H9 (cell line): ENCODE results near the gene BABAM1. TPM values are rescaled to one million over a fixed set of nuclear protein-coding genes. Genes with fewer than 3 reads are reported as not detected.
A peak's percentile ranks its signal among the peaks of the same experiment; 100 is the strongest.

Source experiments
- DNase-seq: peaks from one replicate; pipeline ENCODE4 v3.0.0-alpha.2; 2017
- H2AFZ ChIP-seq: one replicate; pipeline ENCODE4 v1.6.1; 2013; ENCODE audit warnings: mild to moderate bottlenecking, low read length, control low read depth, moderate library complexity
- H2AK5ac ChIP-seq: 2 replicates; pipeline ENCODE4 v1.6.1; 2013; ENCODE audit warnings: low read length, control low read depth, mixed read lengths; ENCODE audit not compliant: insufficient read length
- H2BK120ac ChIP-seq: one replicate; pipeline ENCODE4 v1.6.1; 2013; ENCODE audit warnings: low read depth, mild to moderate bottlenecking, low read length, control low read depth, inconsistent platforms; ENCODE audit not compliant: poor library complexity, severe bottlenecking
- H2BK12ac ChIP-seq: 2 replicates; pipeline ENCODE4 v1.6.1; 2013; ENCODE audit warnings: low read length, control low read depth, mixed read lengths, low read depth; ENCODE audit not compliant: insufficient read length
- H2BK15ac ChIP-seq: 2 replicates; pipeline ENCODE4 v1.6.1; 2013; ENCODE audit warnings: low read depth, low read length, control low read depth
- H2BK20ac ChIP-seq: one replicate; pipeline ENCODE4 v1.6.1; 2013; ENCODE audit warnings: low read depth, mild to moderate bottlenecking, low read length, control low read depth, inconsistent platforms; ENCODE audit not compliant: poor library complexity, severe bottlenecking
- H2BK5ac ChIP-seq: 2 replicates; pipeline ENCODE4 v1.6.1; 2013; ENCODE audit warnings: low read length, control low read depth, mixed read lengths; ENCODE audit not compliant: insufficient read length
- H3K14ac ChIP-seq: 2 replicates; pipeline ENCODE4 v1.6.1; 2013; ENCODE audit warnings: low read length, control low read depth; ENCODE audit not compliant: insufficient read depth
- H3K18ac ChIP-seq: 2 replicates; pipeline ENCODE4 v1.6.1; 2013; ENCODE audit warnings: low read depth, mild to moderate bottlenecking, mixed read lengths, low read length, control low read depth; ENCODE audit not compliant: insufficient read length
- H3K23ac ChIP-seq: 2 replicates; pipeline ENCODE4 v1.6.1; 2013; ENCODE audit warnings: low read length, control low read depth, mixed read lengths, low read depth; ENCODE audit not compliant: insufficient read length
- H3K23me2 ChIP-seq: 2 replicates; pipeline ENCODE4 v1.6.1; 2013; ENCODE audit warnings: low read depth, mild to moderate bottlenecking, mixed read lengths, low read length, control low read depth; ENCODE audit not compliant: insufficient read length, poor library complexity, severe bottlenecking
- H3K27ac ChIP-seq: 2 replicates; pipeline ENCODE4 v1.5.1; 2013; ENCODE audit warnings: low read length, control low read depth, mixed read lengths, low read depth; ENCODE audit not compliant: insufficient read length
- H3K27me3 ChIP-seq: 2 replicates; pipeline ENCODE4 v1.6.1; 2013; ENCODE audit warnings: low read length, control low read depth, inconsistent platforms; ENCODE audit not compliant: insufficient read depth
- H3K4ac ChIP-seq: 2 replicates; pipeline ENCODE4 v1.6.1; 2013; ENCODE audit warnings: low read depth, mild to moderate bottlenecking, control low read depth, inconsistent platforms, low read length, moderate library complexity
- H3K4me1 ChIP-seq: 2 replicates; pipeline ENCODE4 v1.6.1; 2013; ENCODE audit warnings: low read length, control low read depth, inconsistent platforms; ENCODE audit not compliant: insufficient read depth
- H3K4me2 ChIP-seq: 2 replicates; pipeline ENCODE4 v1.6.1; 2013; ENCODE audit warnings: low read length, control low read depth, mixed read lengths; ENCODE audit not compliant: insufficient read length, insufficient read depth
- H3K56ac ChIP-seq: 2 replicates; pipeline ENCODE4 v1.6.1; 2013; ENCODE audit warnings: low read depth, mild to moderate bottlenecking, mixed read lengths, low read length, control low read depth; ENCODE audit not compliant: insufficient read length
- H3K79me1 ChIP-seq: 2 replicates; pipeline ENCODE4 v1.6.1; 2013; ENCODE audit warnings: low read depth, mild to moderate bottlenecking, moderate library complexity, low read length, control low read depth, inconsistent platforms; ENCODE audit not compliant: insufficient read depth, poor library complexity, severe bottlenecking
- H3K79me2 ChIP-seq: 2 replicates; pipeline ENCODE4 v1.6.1; 2013; ENCODE audit warnings: low read length, control low read depth, inconsistent platforms; ENCODE audit not compliant: insufficient read depth
- H3K9ac ChIP-seq: 2 replicates; pipeline ENCODE4 v1.6.1; 2013; ENCODE audit warnings: low read length, control low read depth, mixed read lengths; ENCODE audit not compliant: insufficient read length; ENCODE audit errors: extremely low read depth
- H3K9me3 ChIP-seq: one replicate; pipeline ENCODE4 v1.6.1; 2013; ENCODE audit warnings: low read depth, low read length, inconsistent platforms; ENCODE audit not compliant: control insufficient read depth
- H3T11ph ChIP-seq: one replicate; pipeline ENCODE4 v1.6.1; 2013; ENCODE audit warnings: mild to moderate bottlenecking, low read length, control low read depth, inconsistent platforms
- H4K20me1 ChIP-seq: one replicate; pipeline ENCODE4 v1.6.1; 2013; ENCODE audit not compliant: control insufficient read depth, insufficient read length, insufficient read depth
- H4K5ac ChIP-seq: 2 replicates; pipeline ENCODE4 v1.6.1; 2013; ENCODE audit warnings: low read depth, mild to moderate bottlenecking, mixed read lengths, low read length, control low read depth; ENCODE audit not compliant: insufficient read length
- H4K8ac ChIP-seq: replicated peaks from 2 replicates; pipeline ENCODE4 v1.6.1; 2013; ENCODE audit warnings: low read length, control low read depth, mixed read lengths, low read depth; ENCODE audit not compliant: insufficient read length
- H4K91ac ChIP-seq: 2 replicates; pipeline ENCODE4 v1.6.1; 2013; ENCODE audit warnings: low read depth, mild to moderate bottlenecking, moderate library complexity, mixed read lengths, low read length, control low read depth; ENCODE audit not compliant: insufficient read length
- H3K27ac Mint-ChIP-seq, 3 experiments: 2 replicates in 2 of 3; 3 replicates in 1 of 3; pipeline ENCODE4 v1.8.0; 2020 to 2021; ENCODE audit warnings: mixed read lengths in 3 of 3, mild to moderate bottlenecking in 1 of 3, moderate library complexity in 1 of 3
- H3K27me3 Mint-ChIP-seq: 2 replicates; pipeline ENCODE4 v1.8.0; 2021; ENCODE audit warnings: low read depth, mild to moderate bottlenecking, moderate library complexity, mixed read lengths
- H3K36me3 Mint-ChIP-seq, 3 experiments: 2 replicates in 2 of 3; 3 replicates in 1 of 3; pipeline ENCODE4 v1.8.0; 2020 to 2021; ENCODE audit warnings: low read depth in 3 of 3, mixed read lengths in 3 of 3; ENCODE audit not compliant: insufficient read depth in 1 of 3
- H3K4me1 Mint-ChIP-seq, 2 experiments: 2 replicates each; pipeline ENCODE4 v1.8.0; 2020; ENCODE audit warnings: mixed read lengths in 2 of 2
- H3K4me3 Mint-ChIP-seq, 2 experiments: 2 replicates in 1 of 2; 3 replicates in 1 of 2; pipeline ENCODE4 v1.8.0; 2020 to 2021; ENCODE audit warnings: mild to moderate bottlenecking in 2 of 2, mixed read lengths in 2 of 2, moderate library complexity in 1 of 2
- H3K9me3 Mint-ChIP-seq, 2 experiments: 2 replicates in 1 of 2; 3 replicates in 1 of 2; pipeline ENCODE4 v1.8.0; 2020; ENCODE audit warnings: mild to moderate bottlenecking in 2 of 2, mixed read lengths in 2 of 2, moderate library complexity in 1 of 2
- CTCF ChIP-seq: fragments of 200-600 bp; sonication (generic); conservative IDR thresholded peaks from 3 replicates; pipeline ENCODE4 v1.8.0; 2021; ENCODE audit warnings: antibody characterized with exemption, mild to moderate bottlenecking
- WGBS: extraction: QIAGEN DNeasy Blood & Tissue Kit; methylation state at CpG from one replicate; pipeline ENCODE4 v1.1.7; 2013; ENCODE audit warnings: missing lambda C conversion rate, low lambda C conversion rate, mixed read lengths; ENCODE audit not compliant: insufficient read length; ENCODE audit errors: extremely low coverage; 5-methylcytosine and 5-hydroxymethylcytosine counted together
- total RNA-seq: library from RNA; stranded (reverse); gene quantifications from 2 replicates; pipeline ENCODE4 v1.2.1, GENCODE V29; 2021

The BABAM1 gene
- total RNA-seq, 1 experiment from 2014 or later = 130 TPM

DNA sequence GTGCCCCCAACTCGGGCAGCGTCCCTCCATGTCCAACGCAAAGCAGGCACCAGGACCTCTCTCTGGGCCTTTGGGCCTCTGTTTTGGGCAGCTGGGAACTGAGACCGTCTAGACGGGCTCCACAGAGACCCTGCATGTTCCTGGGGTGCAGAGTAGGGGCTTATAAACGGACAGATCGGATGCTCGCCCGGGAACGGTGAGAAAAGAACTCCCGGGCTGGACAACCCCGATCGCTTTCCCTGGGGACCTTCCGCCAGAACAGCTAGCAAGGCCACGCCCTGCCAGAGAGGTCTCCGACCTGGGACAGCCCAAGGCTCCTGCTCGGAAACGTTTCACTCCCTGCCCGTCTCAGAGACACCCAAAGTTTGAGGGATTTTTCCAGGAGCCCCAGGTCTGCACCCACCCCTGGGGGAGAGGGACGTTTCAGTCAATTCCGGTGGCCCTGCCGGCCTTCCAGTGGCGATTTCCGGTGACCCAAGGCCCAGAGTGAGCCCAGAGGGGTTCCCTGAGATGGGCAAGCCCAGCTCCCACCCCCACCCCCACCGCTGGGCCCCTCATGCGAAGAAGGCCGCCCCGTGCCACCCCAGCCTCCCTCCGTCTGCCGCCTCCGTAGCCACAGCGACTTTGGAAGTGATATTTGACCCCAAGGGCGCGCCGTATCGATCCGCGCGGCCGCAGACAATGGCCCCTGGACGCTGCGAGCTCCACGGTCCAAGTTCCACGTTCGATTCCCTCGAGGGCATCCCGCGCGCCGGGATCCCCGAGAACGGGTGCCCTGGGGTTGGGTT, 23.2 kb upstream of the BABAM1 start:
- no peak overlapping the region for H2BK15ac ChIP-seq
- Mint-ChIP-seq H3K4me1 (peaks cover 43 to 48% of the 10 kb centered on the region in 2 experiments), H3K27ac (peak overlapping the region; percentile 58 to 93 (median 82); a peak in 4 of 7 replicates), H3K4me3 (peak overlapping the region; percentile 91 to 95), H3K9me3 (peaks cover 0 to 3% of the 10 kb centered on the region in 2 experiments; a peak in 1 of 5 replicates), H3K36me3 (peaks cover 0 to 22% (median 20%) of the 10 kb centered on the region in 3 experiments; a peak in 6 of 7 replicates), H3K27me3 (peaks cover 2% of the 10 kb centered on the region; the same call in 1 of the 2 replicates)
- peak; percentile 59 for DNase-seq
- H3T11ph ChIP-seq = no peak overlapping the region
- H2BK5ac ChIP-seq = no peak overlapping the region
- whole genome bisulfite sequencing = no CpG with 5 or more reads among the region's 52 CpGs
- no peaks in the 10 kb centered on the region for H4K20me1 ChIP-seq
- no peak for TF ChIP-seq CTCF
- peak overlapping the region; percentile 63 for H3K4me2 ChIP-seq
- H3K79me2 ChIP-seq = peaks cover 26% of the 10 kb centered on the region; the same call in 1 of the 2 replicates
- no peak overlapping the region for H3K27ac ChIP-seq
- H3K4me1 ChIP-seq = peaks cover 4% of the 10 kb centered on the region; the same call in 1 of the 2 replicates
- H3K79me1 ChIP-seq = peaks cover 3% of the 10 kb centered on the region
- H3K23ac ChIP-seq = no peak overlapping the region
- no peaks in the 10 kb centered on the region for H3K27me3 ChIP-seq
- no peaks in the 10 kb centered on the region for H3K9me3 ChIP-seq
- H4K5ac ChIP-seq = no peak overlapping the region
- no peak overlapping the region for H3K56ac ChIP-seq
- H4K91ac ChIP-seq = no peak overlapping the region
- H4K8ac ChIP-seq = no peak overlapping the region
- no peak overlapping the region for H2BK12ac ChIP-seq
- H2AFZ ChIP-seq = no peak overlapping the region
- H2BK120ac ChIP-seq = no peak overlapping the region
- no peak overlapping the region for H3K4ac ChIP-seq
- H3K9ac ChIP-seq = peak overlapping the region; percentile 6
- no peak overlapping the region for H2BK20ac ChIP-seq
- H3K18ac ChIP-seq = no peak overlapping the region
- H2AK5ac ChIP-seq = no peak overlapping the region
- peak overlapping the region; percentile 44; the same call in 1 of the 2 replicates for H3K14ac ChIP-seq
- peaks cover 17% of the 10 kb centered on the region for H3K23me2 ChIP-seq
